Duodenal mucosa (tissue), 2 donors: Measurements from ENCODE around the gene PCSK5.

Experiments
- H3K27ac ChIP-seq: one replicate; pipeline ENCODE4 v1.7.0; 2013; ENCODE audit warnings: low read depth, low read length
- H3K27me3 ChIP-seq, 2 donors: one replicate each; pipeline ENCODE4 v1.7.0; 2013; ENCODE audit warnings: low read length in 2 of 2, control low read depth in 1 of 2; ENCODE audit not compliant: insufficient read depth in 2 of 2, control insufficient read depth in 1 of 2
- H3K36me3 ChIP-seq, 2 donors: one replicate each; pipeline ENCODE4 v1.7.0; 2013; ENCODE audit warnings: low read length in 2 of 2, control low read depth in 1 of 2; ENCODE audit not compliant: insufficient read depth in 2 of 2, control insufficient read depth in 1 of 2
- H3K4me1 ChIP-seq, 2 donors: one replicate each; pipeline ENCODE4 v1.7.0; 2013; ENCODE audit warnings: low read length in 2 of 2, control low read depth in 1 of 2; ENCODE audit not compliant: insufficient read depth in 2 of 2, control insufficient read depth in 1 of 2
- H3K4me3 ChIP-seq, 2 donors: one replicate each; pipeline ENCODE4 v1.7.0; 2013; ENCODE audit warnings: low read length in 2 of 2, low read depth in 1 of 2
- H3K9ac ChIP-seq, 2 donors: one replicate each; pipeline ENCODE4 v1.7.0; 2013; ENCODE audit warnings: low read length in 2 of 2, low read depth in 1 of 2
- H3K9me3 ChIP-seq, 2 donors: one replicate each; pipeline ENCODE4 v1.7.0; 2013; ENCODE audit warnings: low read length in 2 of 2, control low read depth in 1 of 2; ENCODE audit not compliant: control insufficient read depth in 1 of 2

PCSK5 gene

DNA sequence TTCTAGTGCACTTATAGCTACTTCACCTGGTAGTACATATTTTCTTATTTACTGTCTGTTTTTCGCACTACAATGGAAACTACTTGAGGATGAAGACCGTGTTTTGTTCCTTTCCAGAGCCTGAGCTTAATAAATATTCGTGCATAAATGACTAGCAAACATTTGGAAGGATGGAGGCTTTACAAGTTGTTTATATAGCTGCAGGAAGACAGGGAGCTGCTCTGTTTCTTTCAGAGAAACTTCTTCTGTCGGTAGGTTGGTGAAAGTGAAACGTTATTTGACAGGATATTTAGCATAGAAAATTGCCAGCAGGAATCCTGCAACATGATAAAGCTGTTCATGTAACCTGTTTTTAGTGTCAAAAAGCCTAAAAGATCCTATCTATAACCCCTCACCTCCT lies 210.6 kb downstream of the PCSK5 start:
- Histone ChIP-seq H3K9ac (no peak overlapping the region), H3K36me3 (peaks cover 38 to 50% of the 10 kb centered on the region in 2 donors), H3K4me1 (peaks cover 8 to 29% of the 10 kb centered on the region in 2 donors), H3K27ac (no peak overlapping the region), H3K4me3 (no peak overlapping the region), H3K27me3 (no peaks in the 10 kb centered on the region), H3K9me3 (no peaks in the 10 kb centered on the region)

DNA sequence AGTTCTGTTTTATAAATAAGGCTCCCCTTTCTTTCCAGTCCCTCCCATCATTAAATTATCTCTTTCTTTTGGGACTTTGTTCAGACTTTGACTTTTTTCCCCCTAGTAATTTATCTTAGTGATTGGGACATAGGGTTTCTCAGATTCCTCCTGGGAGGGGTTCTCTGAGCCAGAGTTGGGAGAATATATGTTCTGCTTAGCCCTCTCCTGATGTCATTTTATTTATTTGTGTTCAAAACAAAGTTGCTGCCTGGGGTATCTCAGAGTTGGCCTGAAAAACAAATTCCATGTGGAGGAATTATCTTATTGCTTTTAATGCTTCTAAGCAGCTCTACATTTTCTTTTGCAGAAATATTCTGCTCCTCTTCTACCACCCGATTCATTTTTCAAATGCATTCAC lies 211.0 kb downstream of the PCSK5 start:
- Histone ChIP-seq H3K4me1 (peaks cover 8 to 29% of the 10 kb centered on the region in 2 donors), H3K27ac (no peak overlapping the region), H3K9me3 (no peaks in the 10 kb centered on the region), H3K9ac (no peak overlapping the region), H3K4me3 (no peak overlapping the region), H3K27me3 (no peaks in the 10 kb centered on the region), H3K36me3 (peaks cover 36 to 47% of the 10 kb centered on the region in 2 donors)

DNA sequence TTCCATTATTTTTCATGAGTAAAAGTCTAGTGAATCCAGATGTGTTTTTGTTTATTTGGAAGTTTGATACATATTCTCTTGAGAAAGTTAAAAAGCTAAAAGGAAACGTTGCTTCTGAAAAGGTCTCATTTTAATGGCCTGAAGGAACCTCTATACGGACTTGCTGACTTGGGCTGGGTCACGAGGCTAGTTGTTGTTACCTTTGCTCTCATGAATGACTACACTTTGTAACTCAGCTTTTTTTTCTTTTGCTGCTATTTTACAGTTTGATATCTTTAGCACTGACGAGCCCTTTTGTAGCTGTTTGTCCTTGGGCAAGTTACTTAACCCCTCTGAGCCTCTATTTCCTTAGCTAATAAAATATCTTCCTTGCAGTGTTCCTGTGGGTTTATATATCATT lies 211.5 kb downstream of the PCSK5 start:
- no peaks in the 10 kb centered on the region for H3K27me3 ChIP-seq
- H3K27ac ChIP-seq = no peak overlapping the region
- H3K9ac ChIP-seq = no peak overlapping the region
- H3K36me3 ChIP-seq = peaks cover 36 to 51% of the 10 kb centered on the region in 2 donors
- no peaks in the 10 kb centered on the region for H3K9me3 ChIP-seq
- H3K4me3 ChIP-seq = no peak overlapping the region
- H3K4me1 ChIP-seq = peaks cover 8 to 29% of the 10 kb centered on the region in 2 donors

DNA sequence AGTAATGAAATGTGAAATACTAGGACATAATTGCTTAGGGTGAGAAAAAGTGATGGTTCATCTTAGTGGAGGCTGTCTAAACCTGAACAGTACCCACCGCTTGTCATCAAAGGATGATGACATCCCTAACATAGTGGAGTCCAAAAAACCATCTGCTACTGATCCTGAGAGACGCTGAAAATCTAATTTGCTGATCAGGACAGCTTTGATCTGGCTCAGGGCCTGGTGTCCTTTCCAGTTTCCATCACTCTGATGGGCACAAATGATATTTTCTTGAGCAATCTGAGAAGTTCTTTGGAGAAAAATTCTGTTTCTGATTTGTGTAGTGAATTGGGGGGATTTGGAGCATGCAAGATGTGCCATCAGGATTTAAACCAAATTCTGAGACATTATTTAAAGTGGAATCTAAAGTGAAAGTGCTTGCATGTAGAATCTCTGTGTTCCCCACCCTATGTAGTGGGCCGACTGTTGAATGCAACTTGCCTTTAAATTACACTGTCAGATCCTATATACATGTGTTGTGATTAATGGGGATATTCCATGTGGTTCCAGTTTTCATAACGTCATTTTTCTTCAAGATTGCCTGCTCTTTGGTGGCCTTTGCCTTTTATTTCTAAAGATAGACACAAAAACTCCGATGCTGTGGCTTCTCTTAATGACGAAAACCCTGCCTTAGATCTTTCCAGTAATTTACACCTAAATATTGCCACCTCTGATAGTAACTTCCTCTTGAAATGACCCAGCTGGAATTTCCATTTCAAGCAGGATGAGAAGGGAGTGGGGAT lies 213.2 kb downstream of the PCSK5 start:
- Histone ChIP-seq H3K27ac (no peak overlapping the region), H3K36me3 (peaks cover 29 to 58% of the 10 kb centered on the region in 2 donors), H3K9ac (no peak overlapping the region)

GRCh38 chr9:76107482-76107881 lies 217.0 kb downstream of the PCSK5 start:
- Histone ChIP-seq H3K9me3 (no peaks in the 10 kb centered on the region), H3K27me3 (no peaks in the 10 kb centered on the region), H3K4me1 (no peaks in the 10 kb centered on the region), H3K4me3 (no peak overlapping the region), H3K36me3 (peaks cover 22 to 68% of the 10 kb centered on the region in 2 donors), H3K9ac (no peak overlapping the region), H3K27ac (no peak overlapping the region)

More for the DNA sequence above, 213.2 kb downstream of the PCSK5 start:
- Histone ChIP-seq H3K4me1 (peaks cover 8 to 25% of the 10 kb centered on the region in 2 donors), H3K4me3 (no peak overlapping the region), H3K9me3 (no peaks in the 10 kb centered on the region), H3K27me3 (no peaks in the 10 kb centered on the region)

DNA sequence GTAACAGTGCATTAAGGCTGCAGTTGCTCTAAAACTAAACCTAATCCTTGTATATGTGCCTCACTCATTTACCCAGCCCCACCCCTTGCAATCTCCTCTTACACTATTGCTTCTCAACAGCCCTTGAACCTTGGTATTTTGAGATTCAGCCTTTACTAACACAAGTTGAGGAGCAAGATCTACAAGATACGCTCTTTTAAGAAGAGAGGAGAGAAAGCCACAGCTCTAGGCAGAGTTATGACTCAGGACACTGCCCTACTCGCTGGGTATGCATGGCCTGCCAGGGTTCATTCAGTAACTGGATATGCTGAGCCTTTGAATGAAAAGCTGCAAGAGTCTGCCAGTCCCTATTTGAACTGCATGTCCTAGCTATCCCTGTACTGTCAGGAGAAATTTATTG lies 219.5 kb downstream of the PCSK5 start:
- Histone ChIP-seq H3K9me3 (no peaks in the 10 kb centered on the region), H3K27me3 (no peaks in the 10 kb centered on the region), H3K4me3 (no peak overlapping the region), H3K27ac (no peak overlapping the region), H3K36me3 (peaks cover 22 to 72% of the 10 kb centered on the region in 2 donors), H3K9ac (no peak overlapping the region), H3K4me1 (no peaks in the 10 kb centered on the region)

GRCh38 chr9:76112151-76112550 lies 221.7 kb downstream of the PCSK5 start:
- no peaks in the 10 kb centered on the region for H3K9me3 ChIP-seq
- no peaks in the 10 kb centered on the region for H3K27me3 ChIP-seq
- no peak overlapping the region for H3K9ac ChIP-seq
- no peak overlapping the region for H3K4me3 ChIP-seq
- no peaks in the 10 kb centered on the region for H3K4me1 ChIP-seq
- H3K27ac ChIP-seq = no peak overlapping the region
- peaks cover 22 to 59% of the 10 kb centered on the region in 2 donors for H3K36me3 ChIP-seq

GRCh38 chr9:76114144-76114543 lies 223.7 kb downstream of the PCSK5 start:
- Histone ChIP-seq H3K27ac (no peak overlapping the region), H3K9me3 (no peaks in the 10 kb centered on the region), H3K27me3 (no peaks in the 10 kb centered on the region), H3K4me3 (no peak overlapping the region), H3K4me1 (no peaks in the 10 kb centered on the region), H3K9ac (no peak overlapping the region), H3K36me3 (peaks cover 16 to 41% of the 10 kb centered on the region in 2 donors)

GRCh38 chr9:76115396-76115795 lies 224.9 kb downstream of the PCSK5 start:
- Histone ChIP-seq H3K4me3 (no peak overlapping the region), H3K27ac (no peak overlapping the region), H3K4me1 (no peaks in the 10 kb centered on the region), H3K9ac (no peak overlapping the region), H3K27me3 (no peaks in the 10 kb centered on the region), H3K36me3 (peaks cover 14 to 32% of the 10 kb centered on the region in 2 donors), H3K9me3 (no peaks in the 10 kb centered on the region)

- Histone ChIP-seq H3K4me1 (no peaks in the 10 kb centered on the region), H3K9me3 (no peaks in the 10 kb centered on the region), H3K4me3 (no peak overlapping the region), H3K36me3 (peaks cover 12 to 26% of the 10 kb centered on the region in 2 donors), H3K27ac (no peak overlapping the region), H3K27me3 (no peaks in the 10 kb centered on the region), H3K9ac (no peak overlapping the region)
Measured at GRCh38 chr9:76115982-76116646, 225.6 kb downstream of the PCSK5 start.
